ENCODE results near the gene GEMIN4. TPM values are rescaled to one million over a fixed set of nuclear protein-coding genes. Genes with fewer than 3 reads are reported as not detected.

GEMIN4 gene
- total and polyA plus RNA-seq, 2 of the 8 experiments (the other 6 are each of a cell fraction or from before 2014, with no cell fraction given): 32.1 to 51.9 TPM

GRCh38 chr17:697682-698081 is 54.4 kb downstream of the GEMIN4 start (continued):
- TF ChIP-seq SUZ12 (IDR thresholded peaks at IDR 0.05; ENCODE audit: low read length): no peak
- TF ChIP-seq FOSL1 (IDR thresholded peaks at IDR 0.05; ENCODE audit: insufficient read depth, low read depth, low read length): no peak
- TF ChIP-seq, protein P1, sequence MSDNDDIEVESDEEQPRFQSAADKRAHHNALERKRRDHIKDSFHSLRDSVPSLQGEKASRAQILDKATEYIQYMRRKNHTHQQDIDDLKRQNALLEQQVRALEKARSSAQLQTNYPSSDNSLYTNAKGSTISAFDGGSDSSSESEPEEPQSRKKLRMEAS (IDR thresholded peaks at IDR 0.05): no peak
